Endothelial cell of umbilical vein (primary cell): ENCODE measurements around the gene ASXL1. TPM values are rescaled to one million over a fixed set of nuclear protein-coding genes. Genes with fewer than 3 reads are reported as not detected.
A peak's percentile ranks its signal among the peaks of the same experiment; 100 is the strongest.

Experiments used
- BruUV-seq: library from RNA; stranded (reverse); fragments of 400-500 nt; replicated peaks from 2 replicates; lab custom pipeline; 2021; lab: Mats Ljungman, UMichigan
- CTCF ChIA-PET: fragments of 300-600, 350-600 bp; sonication (Branson Sonifier 250); formaldehyde crosslinking; loops from one replicate; lab custom pipeline; 2021; ENCODE audit warnings: antibody characterized with exemption, inconsistent platforms; lab: Charles Lee
- POLR2A ChIA-PET: fragments of 300-600, 350-600 bp; sonication (Branson Sonifier 250); formaldehyde crosslinking; loops from one replicate; lab custom pipeline; 2021; ENCODE audit warnings: antibody characterized with exemption, inconsistent platforms; lab: Charles Lee
- DNase-seq: peaks from one replicate; pipeline ENCODE4 v3.0.0-alpha.2; 2011; ENCODE audit warnings: low read depth, low spot score
- FAIRE-seq: peaks from 2 replicates; lab custom pipeline; 2011; peaks lifted over from hg19 to GRCh38; lab: Jason Lieb, UNC
- H2AFZ ChIP-seq: 2 replicates; pipeline ENCODE4 v1.6.0; 2012; ENCODE audit warnings: low read depth, low read length, control low read depth, inconsistent platforms
- H3K27ac ChIP-seq: 2 replicates; pipeline ENCODE4 v1.5.1; 2011; ENCODE audit warnings: low read depth, mild to moderate bottlenecking, control low read depth, low read length, moderate library complexity; ENCODE audit not compliant: insufficient read depth
- H3K27me3 ChIP-seq, 2 experiments: 2 replicates each; pipeline versions ENCODE4 v1.6.0 to v1.6.1; 2011; ENCODE audit warnings: low read length in 2 of 2, mixed read lengths in 1 of 2; ENCODE audit not compliant: control insufficient read depth in 2 of 2, insufficient read depth in 2 of 2
- H3K36me3 ChIP-seq, 2 experiments: 2 replicates in 1 of 2; 3 replicates in 1 of 2; pipeline ENCODE4 v1.5.1; 2011; ENCODE audit warnings: low read length in 2 of 2, mild to moderate bottlenecking in 1 of 2, moderate library complexity in 1 of 2; ENCODE audit not compliant: control insufficient read depth in 2 of 2, insufficient read depth in 2 of 2; ENCODE audit errors: extremely low read depth in 1 of 2
- H3K4me1 ChIP-seq: 3 replicates; pipeline ENCODE4 v1.5.1; 2011; ENCODE audit warnings: mild to moderate bottlenecking, low read length; ENCODE audit not compliant: control insufficient read depth, insufficient read depth; ENCODE audit errors: extremely low read depth
- H3K4me2 ChIP-seq: 2 replicates; pipeline ENCODE4 v1.6.1; 2011; ENCODE audit warnings: low read length, control low read depth, mixed read lengths; ENCODE audit not compliant: insufficient read depth
- H3K4me3 ChIP-seq, 3 experiments: fragments of 200-600 bp in 1 of 3; sonication (generic), shearing (Covaris generic) in 1 of 3; replicated peaks in 1 of 3; 2 replicates each; pipeline ENCODE4 v1.5.1; 2011 to 2016; ENCODE audit warnings: control low read depth in 3 of 3, low read length in 3 of 3, mild to moderate bottlenecking in 2 of 3, inconsistent platforms in 1 of 3, low read depth in 1 of 3, moderate library complexity in 1 of 3; ENCODE audit not compliant: insufficient read depth in 1 of 3
- H3K79me2 ChIP-seq: 2 replicates; pipeline ENCODE4 v1.6.0; 2012; ENCODE audit warnings: low read length, inconsistent platforms; ENCODE audit not compliant: control insufficient read depth, insufficient read depth
- H3K9ac ChIP-seq: replicated peaks from 2 replicates; pipeline ENCODE3; 2011; ENCODE audit warnings: low read length, control low read depth; ENCODE audit not compliant: insufficient read depth; ENCODE audit errors: extremely low read depth
- H3K9me1 ChIP-seq: replicated peaks from 3 replicates; pipeline ENCODE4 v1.6.0; 2011; ENCODE audit warnings: mild to moderate bottlenecking, low read length; ENCODE audit not compliant: control insufficient read depth, insufficient read depth; ENCODE audit errors: extremely low read depth
- H3K9me3 ChIP-seq: replicated peaks from 2 replicates; pipeline ENCODE4 v1.5.1; 2012; ENCODE audit warnings: low read length, inconsistent platforms; ENCODE audit not compliant: control insufficient read depth, insufficient read depth
- H4K20me1 ChIP-seq: replicated peaks from 2 replicates; pipeline ENCODE3; 2011; ENCODE audit warnings: mild to moderate bottlenecking, low read length; ENCODE audit not compliant: control insufficient read depth, insufficient read depth; ENCODE audit errors: extremely low read depth
- EZH2 ChIP-seq: IDR thresholded peaks from 2 replicates; pipeline ENCODE4 v1.6.1; 2012; ENCODE audit warnings: borderline replicate concordance, low read depth, mild to moderate bottlenecking, moderate library complexity, low read length, inconsistent platforms; ENCODE audit not compliant: severe bottlenecking
- FOS ChIP-seq: IDR thresholded peaks from 2 replicates; pipeline ENCODE4 v1.6.1; 2011; ENCODE audit warnings: mild to moderate bottlenecking, low read length, moderate library complexity, borderline replicate concordance; ENCODE audit not compliant: insufficient read depth
- GATA2 ChIP-seq: IDR thresholded peaks from 2 replicates; pipeline ENCODE4 v1.7.0; 2011; ENCODE audit warnings: low read depth, mild to moderate bottlenecking, moderate library complexity, mixed read lengths, low read length; ENCODE audit not compliant: insufficient read length, insufficient read depth
- JUN ChIP-seq: IDR thresholded peaks from 2 replicates; pipeline ENCODE4 v1.6.1; 2011; ENCODE audit warnings: borderline replicate concordance, low read depth; ENCODE audit not compliant: insufficient read length, insufficient read depth
- MAX ChIP-seq: IDR thresholded peaks from 2 replicates; pipeline ENCODE4 v1.6.1; 2011; ENCODE audit not compliant: insufficient read depth, insufficient read length
- MYC ChIP-seq: IDR thresholded peaks from one replicate; pipeline ENCODE4 v1.6.1; 2011; ENCODE audit warnings: mild to moderate bottlenecking, low read depth, low read length
- POLR2A ChIP-seq: IDR thresholded peaks from 2 replicates; pipeline ENCODE4 v1.6.1; 2012; ENCODE audit warnings: low read depth, mild to moderate bottlenecking, control low read depth, low read length
- POLR2AphosphoS5 ChIP-seq: IDR thresholded peaks from 2 replicates; pipeline ENCODE4 v1.6.1; 2012; ENCODE audit warnings: low read depth, mild to moderate bottlenecking, control low read depth, low read length, moderate library complexity; ENCODE audit not compliant: insufficient read depth
- dilution Hi-C: fragments of 300-500 bp; cut with MboI; formaldehyde crosslinking; loops from one replicate; pipeline ENCODE4 v1.15.0; 2019; ENCODE audit warnings: low sequenced_read_pairs; ENCODE audit not compliant: extremely low pct_ligation_motif_present
- intact Hi-C: fragments of 100-400 bp; cut with micrococcal nuclease; formaldehyde crosslinking; loops from one replicate; pipeline ENCODE4 v1.10.0; 2022
- polyA plus RNA-seq, 4 experiments: library from polyadenylated mRNA; depleted of rRNA in 3 of 4; stranded (reverse) in 3 of 4; unstranded in 1 of 4; fragments of >200 nt; gene quantifications; 2 replicates each; pipeline versions ENCODE4 v1.2.1 to v1.2.3, GENCODE V29; 2011 to 2012; ENCODE audit warnings: missing spikeins in 1 of 4
- total RNA-seq: library from RNA; stranded (reverse); gene quantifications from 2 replicates; pipeline ENCODE4 v1.2.3, GENCODE V29; 2021
- TF ChIP-seq, protein P1 (sequence below), 2 donors: IDR thresholded peaks; 1 replicate in 1 of 2; 2 replicates in 1 of 2; pipeline ENCODE4 v1.5.1; 2011; ENCODE audit warnings: low read length in 2 of 2, mild to moderate bottlenecking in 2 of 2, moderate library complexity in 2 of 2, control low read depth in 1 of 2, inconsistent platforms in 1 of 2, low read depth in 1 of 2; ENCODE audit not compliant: insufficient read depth in 1 of 2; ENCODE audit errors: extremely low read depth in 1 of 2

ASXL1 gene
- total and polyA plus RNA-seq, 2 donors (not counting 3 experiments of a cell fraction or from before 2014, with no cell fraction given): 45.4 to 101 TPM

DNA sequence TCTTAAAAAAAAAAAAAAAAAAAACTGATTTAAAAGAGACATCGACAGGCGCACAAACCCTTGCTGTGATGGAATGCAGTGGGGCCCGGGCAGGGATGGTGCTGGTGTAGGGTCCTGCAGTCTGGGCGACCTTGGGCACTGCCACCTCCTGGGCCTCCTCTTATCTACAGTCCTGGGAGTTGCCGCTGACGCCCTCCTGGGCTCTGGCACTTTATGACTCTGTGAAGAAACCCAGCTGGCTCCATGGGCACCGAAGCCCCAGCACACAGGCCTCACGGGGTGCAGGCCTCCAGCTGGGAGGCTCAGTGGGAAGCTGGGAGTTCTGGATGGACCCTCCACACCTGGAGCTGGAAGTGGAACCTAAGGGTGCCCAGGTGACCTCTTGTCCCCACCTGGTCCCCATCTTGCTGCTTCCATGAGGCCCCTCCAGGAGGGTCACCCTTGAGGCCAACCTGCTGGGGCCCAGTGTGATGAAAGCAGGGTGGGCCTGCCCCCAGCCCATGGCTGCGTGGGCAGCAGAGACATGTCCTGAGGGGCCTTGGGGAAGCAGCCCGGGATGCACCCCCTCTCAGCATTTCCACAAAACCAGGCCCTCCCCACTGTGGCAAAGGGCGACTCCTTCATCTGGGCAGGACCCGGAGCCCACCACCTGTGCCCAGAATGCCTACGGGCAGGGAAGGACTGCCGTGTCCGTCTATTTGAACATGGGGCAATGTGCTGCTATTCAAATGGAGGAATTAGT lies 104.9 kb downstream of the ASXL1 start:
- CTCF ChIA-PET: interaction anchor here (1.0 kb wide), 1 partner anchor 22 kb away, joined by 3 read pairs; no protein-coding TSS in a partner anchor
- H3K36me3 ChIP-seq: peaks cover 8 to 31% of the 10 kb centered on the region in 2 experiments
- POLR2A ChIA-PET: no interaction called here
- TF ChIP-seq MYC (no peak), POLR2A (no peak), FOS (no peak), MAX (no peak), JUN (no peak), GATA2 (no peak), EZH2 (no peak), POLR2AphosphoS5 (peak; percentile 2)
- TF ChIP-seq, protein P1, sequence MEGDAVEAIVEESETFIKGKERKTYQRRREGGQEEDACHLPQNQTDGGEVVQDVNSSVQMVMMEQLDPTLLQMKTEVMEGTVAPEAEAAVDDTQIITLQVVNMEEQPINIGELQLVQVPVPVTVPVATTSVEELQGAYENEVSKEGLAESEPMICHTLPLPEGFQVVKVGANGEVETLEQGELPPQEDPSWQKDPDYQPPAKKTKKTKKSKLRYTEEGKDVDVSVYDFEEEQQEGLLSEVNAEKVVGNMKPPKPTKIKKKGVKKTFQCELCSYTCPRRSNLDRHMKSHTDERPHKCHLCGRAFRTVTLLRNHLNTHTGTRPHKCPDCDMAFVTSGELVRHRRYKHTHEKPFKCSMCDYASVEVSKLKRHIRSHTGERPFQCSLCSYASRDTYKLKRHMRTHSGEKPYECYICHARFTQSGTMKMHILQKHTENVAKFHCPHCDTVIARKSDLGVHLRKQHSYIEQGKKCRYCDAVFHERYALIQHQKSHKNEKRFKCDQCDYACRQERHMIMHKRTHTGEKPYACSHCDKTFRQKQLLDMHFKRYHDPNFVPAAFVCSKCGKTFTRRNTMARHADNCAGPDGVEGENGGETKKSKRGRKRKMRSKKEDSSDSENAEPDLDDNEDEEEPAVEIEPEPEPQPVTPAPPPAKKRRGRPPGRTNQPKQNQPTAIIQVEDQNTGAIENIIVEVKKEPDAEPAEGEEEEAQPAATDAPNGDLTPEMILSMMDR (IDR thresholded peaks at IDR 0.05; ENCODE audit: extremely low read depth in 1 of 2, insufficient read depth in 1 of 2, low read depth in 1 of 2, low read length in 2 of 2): no peak
- H3K4me2 ChIP-seq: no peak overlapping the region
- intact Hi-C loops (no loop called here), dilution Hi-C loops (no loop called here)
- no peak overlapping the region for H3K27ac ChIP-seq
- H3K4me3 ChIP-seq: no peak overlapping the region
- DNase-seq (no peak), FAIRE-seq (no peak)
- H3K9me1 ChIP-seq: no peaks in the 10 kb centered on the region
- BruUV-seq: no TSS peak
- no peak overlapping the region for H2AFZ ChIP-seq
- no peaks in the 10 kb centered on the region for H4K20me1 ChIP-seq
- H3K27me3 ChIP-seq: no peaks in the 10 kb centered on the region
- H3K79me2 ChIP-seq: peaks cover 98% of the 10 kb centered on the region
- H3K4me1 ChIP-seq: peaks cover 50% of the 10 kb centered on the region
- no peaks in the 10 kb centered on the region for H3K9me3 ChIP-seq
- H3K9ac ChIP-seq: no peak overlapping the region
